Transverse colon (tissue), 4 donors: ENCODE measurements around the gene CCDC188. TPM values are rescaled to one million over a fixed set of nuclear protein-coding genes. Genes with fewer than 3 reads are reported as not detected.

Source experiments
- DNase-seq: peaks from one replicate; pipeline ENCODE4 v3.0.0-alpha.2; 2019
- H3K27ac ChIP-seq, 4 donors: fragments of 200-600 bp; sonication (generic); 2 replicates each; pipeline ENCODE4 v1.5.1; 2016 to 2018; ENCODE audit warnings: inconsistent platforms in 4 of 4
- H3K27me3 ChIP-seq: fragments of 200-600 bp; sonication (generic); 2 replicates; pipeline ENCODE4 v1.5.1; 2017; ENCODE audit warnings: inconsistent platforms
- H3K36me3 ChIP-seq, 4 donors: fragments of 200-600 bp; sonication (generic); 2 replicates each; pipeline ENCODE4 v1.5.1; 2017 to 2019; ENCODE audit warnings: inconsistent platforms in 4 of 4
- H3K4me1 ChIP-seq, 4 donors: fragments of 200-600 bp; sonication (generic); 2 replicates each; pipeline ENCODE4 v1.5.1; 2017 to 2020; ENCODE audit warnings: inconsistent platforms in 4 of 4
- H3K4me3 ChIP-seq, 4 donors: fragments of 200-600 bp; sonication (generic); 1 replicate in 1 of 4; 2 replicates in 3 of 4; pipeline versions ENCODE4 v1.5.1 to v1.6.1; 2017 to 2019; ENCODE audit warnings: inconsistent platforms in 4 of 4
- H3K9me3 ChIP-seq, 2 donors: fragments of 200-600 bp; sonication (generic); 2 replicates each; pipeline ENCODE4 v1.5.1; 2017 to 2019; ENCODE audit warnings: inconsistent platforms in 2 of 2
- EP300 ChIP-seq: sonication (generic); formaldehyde crosslinking; IDR thresholded peaks from one replicate; pipeline ENCODE4 v1.6.1; 2017; ENCODE audit warnings: antibody characterized with exemption, low read depth
- POLR2A ChIP-seq: fragments of 450-650 bp; IDR thresholded peaks from one replicate; pipeline ENCODE4 v1.6.1; 2016; ENCODE audit warnings: antibody characterized with exemption, mild to moderate bottlenecking, moderate library complexity
- POLR2AphosphoS5 ChIP-seq, 3 donors: sonication (generic); formaldehyde crosslinking; IDR thresholded peaks; one replicate each; pipeline ENCODE4 v1.6.1; 2016; ENCODE audit warnings: antibody characterized with exemption in 3 of 3
- WGBS, 2 donors: methylation state at CpG; one replicate each; pipeline ENCODE4 v1.1.5; 2018; ENCODE audit warnings: low coverage in 1 of 2; 5-methylcytosine and 5-hydroxymethylcytosine counted together
- in situ Hi-C, 4 donors: fragments of 200-750 bp; cut with MboI; loops; one replicate each; pipeline versions ENCODE4 v1.15.0 to v1.15.1; 2017; ENCODE audit warnings: low sequenced_read_pairs in 3 of 4, low pct_ligation_motif_present in 1 of 4, low pct_unique_long_range_greater_than_20kb in 1 of 4
- intact Hi-C: fragments of 100-400 bp; cut with DNase I; formaldehyde crosslinking; loops from one replicate; pipeline ENCODE4 v1.15.1; 2023; ENCODE audit warnings: low total_unique reads
- total RNA-seq, 4 donors: library from RNA; depleted of rRNA; stranded (reverse); fragments of >200 nt; gene quantifications; one replicate each; pipeline ENCODE4 v1.1.0, GENCODE V29; 2016
- TF ChIP-seq, protein P1 (sequence below), 5 experiments: fragments of 200-600 bp in 3 of 5; fragments of 450-650 bp in 2 of 5; sonication (generic) in 3 of 5; IDR thresholded peaks; 1 replicate in 2 of 5; 2 replicates in 3 of 5; pipeline ENCODE4 v1.5.1; 2016 to 2017; ENCODE audit warnings: antibody characterized with exemption in 5 of 5, inconsistent platforms in 3 of 5, mild to moderate bottlenecking in 2 of 5, moderate library complexity in 1 of 5

CCDC188 gene
- total RNA-seq, 4 donors from 2014 or later = 0.41 TPM; not detected in 3

DNA sequence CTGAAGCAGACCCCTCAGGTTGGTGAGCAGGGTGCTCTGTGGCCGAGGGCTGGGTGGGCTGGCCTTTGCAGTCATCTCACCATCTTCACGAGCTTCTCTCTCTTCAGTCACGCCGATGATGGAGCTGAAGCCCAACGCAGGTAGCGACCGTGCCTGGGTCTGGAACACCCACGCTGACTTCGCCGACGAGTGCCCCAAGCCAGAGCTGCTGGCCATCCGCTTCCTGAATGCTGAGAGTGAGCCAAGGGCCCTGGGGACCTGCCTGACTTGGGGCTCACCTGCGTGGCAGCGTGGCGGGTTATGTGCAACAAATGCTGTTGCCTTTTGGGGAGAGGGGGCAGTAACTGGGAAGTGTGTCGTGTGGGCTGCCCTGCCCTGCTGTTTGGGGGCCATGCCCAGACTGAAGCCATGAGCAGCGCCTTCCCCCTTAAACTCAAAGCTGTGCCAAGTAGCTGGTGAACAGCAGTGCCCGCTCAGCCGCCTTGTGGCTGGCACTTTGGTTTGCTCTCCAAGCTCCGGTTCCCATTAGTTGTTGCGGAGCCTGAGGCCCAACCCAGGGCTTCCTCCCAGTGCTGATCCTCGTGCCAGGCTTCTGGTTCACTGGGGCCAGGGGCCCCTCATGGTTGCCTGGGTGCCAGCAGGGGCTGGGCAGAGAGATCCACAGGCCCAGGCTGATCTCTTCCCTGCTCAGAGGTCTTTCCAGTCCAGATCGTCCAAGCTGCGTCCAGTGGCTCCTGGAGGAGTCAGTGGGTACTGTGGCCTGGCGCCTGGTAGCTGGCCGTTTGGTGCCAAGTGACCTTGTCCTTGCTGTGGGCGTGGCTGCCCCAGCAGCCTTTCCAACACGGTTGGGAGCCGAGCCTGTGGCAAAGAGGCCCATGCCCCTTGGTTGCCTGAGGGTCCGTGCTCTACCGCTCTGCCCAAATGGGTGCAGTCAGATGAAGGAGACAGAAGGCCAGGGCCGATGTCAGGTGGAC is 25.4 kb downstream of the CCDC188 start:
- no peak for DNase-seq
- Histone ChIP-seq H3K4me1 (peaks cover 0 to 5% (median 0%) of the 10 kb centered on the region in 4 donors), H3K27me3 (no peaks in the 10 kb centered on the region), H3K9me3 (no peaks in the 10 kb centered on the region), H3K27ac (no peak overlapping the region), H3K4me3 (no peak overlapping the region), H3K36me3 (peaks cover 0 to 11% (median 2%) of the 10 kb centered on the region in 4 donors)
- intact Hi-C loops = loop anchor here (10.0 kb wide), 1 partner anchor 151 kb away; no protein-coding TSS in a partner anchor
- in situ Hi-C loops = no loop called here
- TF ChIP-seq EP300 (no peak), POLR2A (no peak), POLR2AphosphoS5 (IDR thresholded peaks at IDR 0.05) (no peak)
- TF ChIP-seq, protein P1, sequence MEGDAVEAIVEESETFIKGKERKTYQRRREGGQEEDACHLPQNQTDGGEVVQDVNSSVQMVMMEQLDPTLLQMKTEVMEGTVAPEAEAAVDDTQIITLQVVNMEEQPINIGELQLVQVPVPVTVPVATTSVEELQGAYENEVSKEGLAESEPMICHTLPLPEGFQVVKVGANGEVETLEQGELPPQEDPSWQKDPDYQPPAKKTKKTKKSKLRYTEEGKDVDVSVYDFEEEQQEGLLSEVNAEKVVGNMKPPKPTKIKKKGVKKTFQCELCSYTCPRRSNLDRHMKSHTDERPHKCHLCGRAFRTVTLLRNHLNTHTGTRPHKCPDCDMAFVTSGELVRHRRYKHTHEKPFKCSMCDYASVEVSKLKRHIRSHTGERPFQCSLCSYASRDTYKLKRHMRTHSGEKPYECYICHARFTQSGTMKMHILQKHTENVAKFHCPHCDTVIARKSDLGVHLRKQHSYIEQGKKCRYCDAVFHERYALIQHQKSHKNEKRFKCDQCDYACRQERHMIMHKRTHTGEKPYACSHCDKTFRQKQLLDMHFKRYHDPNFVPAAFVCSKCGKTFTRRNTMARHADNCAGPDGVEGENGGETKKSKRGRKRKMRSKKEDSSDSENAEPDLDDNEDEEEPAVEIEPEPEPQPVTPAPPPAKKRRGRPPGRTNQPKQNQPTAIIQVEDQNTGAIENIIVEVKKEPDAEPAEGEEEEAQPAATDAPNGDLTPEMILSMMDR (IDR thresholded peaks at IDR 0.05) = no peak
- 89% methylated on average over 31 of the region's 32 CpGs; no CpG with 5 or more reads in 1 of the 2 donors for WGBS, 2 donors

DNA sequence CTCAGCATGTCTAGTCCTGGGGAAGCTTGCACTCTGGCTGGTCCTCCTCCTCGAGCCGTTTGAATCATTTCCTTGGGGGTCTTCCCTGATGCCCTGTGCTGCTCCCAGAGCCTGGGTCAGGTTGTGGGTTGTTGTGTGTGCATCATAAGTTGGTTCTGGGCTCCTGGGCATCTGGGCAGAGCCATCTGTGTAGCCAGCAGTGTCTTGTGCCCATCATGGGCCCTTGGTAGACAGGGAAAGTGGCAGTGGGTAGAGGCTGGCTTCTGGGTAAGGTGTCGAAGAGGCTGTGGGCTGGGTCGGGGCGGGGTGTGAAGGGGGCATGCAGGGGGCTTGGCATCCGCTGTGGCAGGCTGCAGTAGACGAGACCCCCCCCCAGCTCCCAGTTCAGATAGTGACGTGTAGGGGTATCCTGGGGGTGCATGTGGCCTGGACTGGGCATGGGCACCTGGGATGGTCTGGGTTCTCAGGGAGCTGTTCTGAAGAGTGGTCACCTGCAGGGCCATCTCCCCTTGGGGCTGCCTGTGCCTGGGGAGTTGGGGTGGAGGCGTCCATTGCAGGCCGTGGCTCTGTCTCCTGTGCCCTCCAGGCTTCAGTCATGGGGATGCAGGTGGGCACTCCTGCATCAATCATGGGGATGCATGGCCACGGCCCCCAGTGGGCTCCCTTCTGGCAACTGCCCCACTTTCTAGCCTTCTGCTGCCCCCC is 26.6 kb downstream of the CCDC188 start:
- DNase-seq = no peak
- Histone ChIP-seq H3K4me3 (no peak overlapping the region), H3K9me3 (no peaks in the 10 kb centered on the region), H3K36me3 (peaks cover 0 to 11% (median 2%) of the 10 kb centered on the region in 4 donors), H3K4me1 (peaks cover 0 to 10% (median 3%) of the 10 kb centered on the region in 4 donors), H3K27ac (no peak overlapping the region), H3K27me3 (no peaks in the 10 kb centered on the region)
- intact Hi-C loops = loop anchor here (10.0 kb wide), 1 partner anchor 149 kb away; no protein-coding TSS in a partner anchor
- in situ Hi-C loops = no loop called here
- WGBS, 2 donors = 96% methylated on average over 4 of the region's 11 CpGs; no CpG with 5 or more reads in 1 of the 2 donors
- TF ChIP-seq POLR2AphosphoS5 (IDR thresholded peaks at IDR 0.05) = no peak
- no peak for TF ChIP-seq POLR2A
- no peak for TF ChIP-seq EP300
- TF ChIP-seq, protein P1 (IDR thresholded peaks at IDR 0.05) = no peak

DNA sequence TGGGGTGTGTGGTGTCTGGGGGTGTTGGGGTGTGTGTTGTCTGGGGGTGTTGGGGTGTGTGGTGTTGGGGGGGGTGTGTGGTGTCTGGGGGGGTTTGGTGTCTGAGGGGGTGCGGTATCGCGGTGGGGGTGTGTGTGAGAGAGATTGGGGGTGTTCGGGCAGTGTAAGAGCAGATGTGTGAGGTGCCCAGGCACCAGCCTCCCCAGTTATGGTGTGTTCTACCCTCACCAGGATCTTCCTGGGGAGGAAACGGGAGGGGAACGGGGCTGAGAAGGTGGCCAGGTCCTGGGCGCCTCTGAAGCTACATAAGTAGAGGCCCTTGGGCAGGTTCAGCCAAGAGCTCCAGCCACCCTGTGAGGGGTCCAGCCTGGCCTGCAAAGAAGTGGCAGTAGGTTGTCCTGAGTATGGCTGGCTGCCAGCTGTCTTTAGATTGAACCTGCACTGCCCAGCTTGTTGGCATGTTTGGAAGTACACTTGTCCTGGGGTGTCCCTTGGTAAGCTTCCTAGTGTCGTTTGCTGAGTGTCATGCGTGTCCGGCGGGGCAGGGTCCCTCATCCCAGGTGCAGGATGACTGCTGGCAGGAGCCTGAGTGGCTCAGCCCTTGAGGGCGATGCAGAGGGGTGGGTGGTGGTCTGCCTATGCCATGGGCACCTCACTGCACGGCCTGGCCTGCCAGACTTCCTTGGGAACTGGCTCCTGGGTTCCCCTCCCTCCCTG is 27.3 kb downstream of the CCDC188 start:
- Histone ChIP-seq H3K4me3 (no peak overlapping the region), H3K4me1 (peaks cover 3 to 17% (median 9%) of the 10 kb centered on the region in 4 donors), H3K36me3 (peaks cover 0 to 11% (median 2%) of the 10 kb centered on the region in 4 donors), H3K27ac (no peak overlapping the region), H3K27me3 (no peaks in the 10 kb centered on the region), H3K9me3 (no peaks in the 10 kb centered on the region)
- WGBS, 2 donors = 93% methylated on average over 13 of the region's 13 CpGs; no CpG with 5 or more reads in 1 of the 2 donors
- intact Hi-C loops (loop anchor here (10.0 kb wide), 1 partner anchor 149 kb away; no protein-coding TSS in a partner anchor), in situ Hi-C loops (no loop called here)
- TF ChIP-seq, protein P1 (IDR thresholded peaks at IDR 0.05) = no peak
- no peak for TF ChIP-seq POLR2A
- no peak for DNase-seq
